ENCODE results near the gene TRMO.

- TF ChIP-seq CTCF (IDR thresholded peaks at IDR 0.05) (no peak), POLR2AphosphoS5 (IDR thresholded peaks at IDR 0.05; ENCODE audit: insufficient read depth in 1 of 2, low read depth in 1 of 2) (no peak)
These were observed 47.2 kb downstream of the TRMO start for GRCh38 chr9:97875111-97875510.

Measured in vagina (tissue), 2 donors.